B cell (primary cell): ENCODE measurements around the gene CGB1.

Experiments used
- EZH2 ChIP-seq: IDR thresholded peaks from 2 replicates; pipeline ENCODE4 v1.6.1; 2012; ENCODE audit warnings: borderline replicate concordance, low read depth, mild to moderate bottlenecking, moderate library complexity, low read length; ENCODE audit not compliant: insufficient read depth, poor library complexity, severe bottlenecking
- TF ChIP-seq, protein P1 (sequence below): fragments of 200-600 bp; IDR thresholded peaks from one replicate; pipeline ENCODE4 v1.8.0; 2022; ENCODE audit warnings: antibody characterized with exemption, mild to moderate bottlenecking

DNA sequence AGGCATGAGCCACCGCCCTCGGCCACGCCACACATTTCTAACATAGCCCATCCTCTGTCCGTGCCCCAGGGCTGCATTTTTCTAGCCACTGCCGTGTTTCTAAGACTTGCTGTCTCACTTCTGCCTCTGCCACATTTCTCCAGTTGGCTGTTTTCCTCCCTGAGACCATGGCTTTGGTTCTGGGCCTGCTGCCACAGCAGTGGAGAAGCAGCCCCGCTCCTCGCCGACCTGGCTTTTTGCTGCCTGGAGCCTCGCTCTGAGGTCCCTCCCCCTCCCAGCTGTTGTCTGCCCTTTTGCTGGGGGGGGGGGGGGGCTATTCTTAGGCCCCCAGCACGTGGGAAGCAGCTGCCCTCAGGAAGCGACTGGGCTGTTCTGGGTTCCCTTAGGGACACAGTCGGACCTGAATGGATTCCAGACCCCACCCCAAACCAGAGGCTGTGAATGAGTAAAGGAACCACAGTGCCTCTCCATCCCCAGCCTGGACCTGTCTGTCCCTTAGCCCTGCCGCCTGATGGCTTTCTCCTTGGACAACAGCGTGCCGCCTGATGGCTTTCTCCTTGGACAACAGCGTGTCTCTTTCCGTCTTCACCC, 46.9 kb downstream of the CGB1 start:
- TF ChIP-seq, protein P1, sequence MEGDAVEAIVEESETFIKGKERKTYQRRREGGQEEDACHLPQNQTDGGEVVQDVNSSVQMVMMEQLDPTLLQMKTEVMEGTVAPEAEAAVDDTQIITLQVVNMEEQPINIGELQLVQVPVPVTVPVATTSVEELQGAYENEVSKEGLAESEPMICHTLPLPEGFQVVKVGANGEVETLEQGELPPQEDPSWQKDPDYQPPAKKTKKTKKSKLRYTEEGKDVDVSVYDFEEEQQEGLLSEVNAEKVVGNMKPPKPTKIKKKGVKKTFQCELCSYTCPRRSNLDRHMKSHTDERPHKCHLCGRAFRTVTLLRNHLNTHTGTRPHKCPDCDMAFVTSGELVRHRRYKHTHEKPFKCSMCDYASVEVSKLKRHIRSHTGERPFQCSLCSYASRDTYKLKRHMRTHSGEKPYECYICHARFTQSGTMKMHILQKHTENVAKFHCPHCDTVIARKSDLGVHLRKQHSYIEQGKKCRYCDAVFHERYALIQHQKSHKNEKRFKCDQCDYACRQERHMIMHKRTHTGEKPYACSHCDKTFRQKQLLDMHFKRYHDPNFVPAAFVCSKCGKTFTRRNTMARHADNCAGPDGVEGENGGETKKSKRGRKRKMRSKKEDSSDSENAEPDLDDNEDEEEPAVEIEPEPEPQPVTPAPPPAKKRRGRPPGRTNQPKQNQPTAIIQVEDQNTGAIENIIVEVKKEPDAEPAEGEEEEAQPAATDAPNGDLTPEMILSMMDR = no peak
- TF ChIP-seq EZH2 = no peak
